HG03095 (cell line): ENCODE data around the gene RPL36.

ENCODE experiments used
- ATAC-seq: cut with Tn5 transposase; IDR thresholded peaks from one replicate; pipeline ENCODE4 v1.9.1; 2021; ENCODE audit warnings: moderate library complexity; ENCODE audit not compliant: unreplicated experiment

Gene RPL36

GRCh38 chr19:5673752-5674151 lies 16.3 kb upstream of the RPL36 start:
- ATAC-seq, result no peak

GRCh38 chr19:5674714-5675113 lies 15.4 kb upstream of the RPL36 start:
- no peak for ATAC-seq

GRCh38 chr19:5676105-5676771 lies 13.9 kb upstream of the RPL36 start:
- no peak for ATAC-seq

GRCh38 chr19:5676772-5677105 lies 13.4 kb upstream of the RPL36 start:
- no peak for ATAC-seq

GRCh38 chr19:5677136-5677535 lies 13.0 kb upstream of the RPL36 start:
- no peak for ATAC-seq

GRCh38 chr19:5677580-5677979 lies 12.5 kb upstream of the RPL36 start:
- ATAC-seq, result no peak

GRCh38 chr19:5678071-5678718 lies 11.9 kb upstream of the RPL36 start:
- ATAC-seq, result no peak

GRCh38 chr19:5679289-5680083 lies 10.6 kb upstream of the RPL36 start:
- ATAC-seq, result no peak

- no peak for ATAC-seq
Measured at GRCh38 chr19:5680084-5680436, 10.0 kb upstream of the RPL36 start.

GRCh38 chr19:5680437-5681368 lies 9.4 kb upstream of the RPL36 start, which contains the start of the genes HSD11B1L and MICOS13:
TSS of gene HSD11B1L (plus strand) at chr19:5681027. CDS start at chr19:5684833, 3,806 bp downstream.
TSS of gene MICOS13 (minus strand) at chr19:5680516. CDS start at chr19:5680486, 30 bp downstream.
- peak; percentile 82 for ATAC-seq

GRCh38 chr19:5681391-5682106 lies 8.5 kb upstream of the RPL36 start:
- no peak for ATAC-seq

- ATAC-seq, result no peak
Measured at GRCh38 chr19:5682107-5682482, 8.0 kb upstream of the RPL36 start.

- no peak for ATAC-seq
Measured at GRCh38 chr19:5683177-5683886, 6.8 kb upstream of the RPL36 start.

GRCh38 chr19:5684694-5685430 lies 5.2 kb upstream of the RPL36 start:
- ATAC-seq, result no peak

- ATAC-seq, result no peak
Measured at GRCh38 chr19:5686326-5686646, 3.8 kb upstream of the RPL36 start.

GRCh38 chr19:5686647-5687359 lies 3.3 kb upstream of the RPL36 start:
- ATAC-seq, result peak; percentile 45

GRCh38 chr19:5687360-5688198 lies 2.5 kb upstream of the RPL36 start:
- ATAC-seq, result no peak
